A549 (cell line): Measurements from ENCODE around the gene CCDC18. TPM values are rescaled to one million over a fixed set of nuclear protein-coding genes. Genes with fewer than 3 reads are reported as not detected.
A peak's percentile ranks its signal among the peaks of the same experiment; 100 is the strongest.

Source experiments
- ATAC-seq, 2 experiments: fragments of 200-7000 bp in 1 of 2; fragments of >200 bp in 1 of 2; cut with Nextera tagmentation in 1 of 2; cut with Tn5 transposase in 1 of 2; 3 replicates each; pipeline versions ENCODE4 v1.8.0 to v1.9.1; 2018 to 2020; ENCODE audit warnings: mild to moderate bottlenecking in 1 of 2, moderate library complexity in 1 of 2
- CTCF ChIA-PET: fragments of 300-600 bp; sonication (Branson Sonifier 250); formaldehyde crosslinking; extraction: SDS; loops from one replicate; lab custom pipeline; 2021; ENCODE audit warnings: antibody characterized with exemption, inconsistent platforms; lab: Yijun Ruan, JAX
- POLR2A ChIA-PET: fragments of 350-600 bp; formaldehyde crosslinking; extraction: SDS; loops from one replicate; lab custom pipeline; 2021; ENCODE audit warnings: antibody characterized with exemption, inconsistent platforms; lab: Yijun Ruan, JAX
- DNase-seq, 2 experiments: peaks; one replicate each; pipeline versions ENCODE4 v3.0.0 to v3.0.0-alpha.2; 2011 to 2016; ENCODE audit warnings: low read depth in 1 of 2, low spot score in 1 of 2
- FAIRE-seq: peaks from 2 replicates; lab custom pipeline; 2011; peaks lifted over from hg19 to GRCh38; lab: Jason Lieb, UNC
- H3K27ac ChIP-seq, 2 experiments: fragments of >200 bp; sonication (Bioruptor Twin); formaldehyde crosslinking; 3 replicates each; pipeline ENCODE4 v1.5.1; 2016 to 2017
- H3K4me1 ChIP-seq: fragments of >200 bp; sonication (Bioruptor Twin); formaldehyde crosslinking; 3 replicates; pipeline ENCODE4 v1.6.1; 2016
- H3K4me2 ChIP-seq: fragments of >200 bp; sonication (Bioruptor Twin); formaldehyde crosslinking; 3 replicates; pipeline ENCODE4 v1.6.1; 2016
- H3K4me3 ChIP-seq: fragments of >200 bp; sonication (Bioruptor Twin); formaldehyde crosslinking; 3 replicates; pipeline ENCODE4 v1.5.1; 2016
- H3K9me3 ChIP-seq: fragments of >200 bp; sonication (Bioruptor Twin); formaldehyde crosslinking; 3 replicates; pipeline ENCODE4 v1.6.1; 2016
- BHLHE40 ChIP-seq: IDR thresholded peaks from 2 replicates; pipeline ENCODE4 v1.6.1; 2012; ENCODE audit warnings: low read depth, low read length, inconsistent platforms
- CBX8 ChIP-seq: fragments of 200-600 bp; sonication (generic); IDR thresholded peaks from 2 replicates; pipeline ENCODE4 v1.6.1; 2016
- CHD2 ChIP-seq: fragments of 150-350 bp; IDR thresholded peaks from 2 replicates; pipeline ENCODE4 v1.6.1; 2014; ENCODE audit warnings: low read length; ENCODE audit not compliant: partially characterized antibody
- CHD4 ChIP-seq: fragments of 200-600 bp; sonication (generic); IDR thresholded peaks from 2 replicates; pipeline ENCODE4 v1.6.1; 2016; ENCODE audit warnings: antibody characterized with exemption, mild to moderate bottlenecking, borderline replicate concordance
- E2F6 ChIP-seq: IDR thresholded peaks from 2 replicates; pipeline ENCODE4 v1.6.1; 2012; ENCODE audit warnings: low read depth, borderline replicate concordance
- FOSL2 ChIP-seq, 2 experiments: fragments of 450-650 bp in 1 of 2; fragments of >200 bp in 1 of 2; sonication (Bioruptor Twin) in 1 of 2; formaldehyde crosslinking; IDR thresholded peaks; 2 replicates each; pipeline versions ENCODE4 v1.5.0 to v1.6.1; 2016 to 2020; ENCODE audit warnings: mild to moderate bottlenecking in 1 of 2, moderate library complexity in 1 of 2
- HDAC2 ChIP-seq: fragments of 200-600 bp; sonication (generic); IDR thresholded peaks from 2 replicates; pipeline ENCODE4 v1.6.1; 2016
- JUN ChIP-seq, 2 experiments: fragments of >200 bp; sonication (Bioruptor Twin); formaldehyde crosslinking; IDR thresholded peaks; 2 replicates in 1 of 2; 3 replicates in 1 of 2; pipeline ENCODE4 v1.6.1; 2016 to 2017
- MAFK ChIP-seq: fragments of 450-650 bp; IDR thresholded peaks from 2 replicates; pipeline ENCODE4 v1.6.1; 2014; ENCODE audit not compliant: partially characterized antibody
- MAZ ChIP-seq: fragments of 150-350 bp; IDR thresholded peaks from 2 replicates; pipeline ENCODE4 v1.6.1; 2014; ENCODE audit warnings: antibody characterized with exemption, low read depth, low read length, borderline replicate concordance
- MYC ChIP-seq: IDR thresholded peaks from 2 replicates; pipeline ENCODE4 v1.6.1; 2012; ENCODE audit warnings: mild to moderate bottlenecking, inconsistent platforms, low read length, improper control_type of control experiment, borderline replicate concordance
- NFE2L2 ChIP-seq: fragments of 150-350 bp; conservative IDR thresholded peaks from 2 replicates; pipeline ENCODE4 v1.6.1; 2014; ENCODE audit warnings: low read length
- NPAS2 ChIP-seq: fragments of 250-450 bp; sonication (Bioruptor Pico); IDR thresholded peaks from 2 replicates; pipeline ENCODE4 v1.8.0; 2022; ENCODE audit warnings: mild to moderate bottlenecking, moderate library complexity, borderline replicate concordance
- NR3C1 ChIP-seq: fragments of >200 bp; sonication (Bioruptor Twin); formaldehyde crosslinking; IDR thresholded peaks from 3 replicates; pipeline ENCODE4 v1.6.1; 2017
- PBX3 ChIP-seq: IDR thresholded peaks from 2 replicates; pipeline ENCODE4 v1.6.1; 2012
- RAD21 ChIP-seq, 2 experiments: fragments of >200 bp in 1 of 2; sonication (Bioruptor Twin) in 1 of 2; formaldehyde crosslinking in 1 of 2; IDR thresholded peaks in 1 of 2; conservative IDR thresholded peaks in 1 of 2; 2 replicates in 1 of 2; 3 replicates in 1 of 2; pipeline ENCODE4 v1.6.1; 2012 to 2018; ENCODE audit warnings: inconsistent platforms in 1 of 2
- RARB ChIP-seq: fragments of 250-450 bp; sonication (Bioruptor Pico); IDR thresholded peaks from 2 replicates; pipeline ENCODE4 v1.8.0; 2021; ENCODE audit warnings: mild to moderate bottlenecking, moderate library complexity
- RFX5 ChIP-seq: fragments of 450-650 bp; IDR thresholded peaks from 2 replicates; pipeline ENCODE4 v1.7.1; 2014; ENCODE audit warnings: antibody characterized with exemption, mild to moderate bottlenecking, moderate library complexity
- SMC3 ChIP-seq: fragments of >200 bp; sonication (Bioruptor Twin); formaldehyde crosslinking; IDR thresholded peaks from 3 replicates; pipeline ENCODE4 v1.6.1; 2018; ENCODE audit warnings: inconsistent platforms
- ZC3H11A ChIP-seq: fragments of 450-650 bp; IDR thresholded peaks from 2 replicates; pipeline ENCODE4 v1.6.1; 2014; ENCODE audit warnings: antibody characterized with exemption, mild to moderate bottlenecking
- WGBS: methylation state at CpG from one replicate; pipeline ENCODE4 v1.1.6; 2017; ENCODE audit errors: missing lambda C conversion rate; 5-methylcytosine and 5-hydroxymethylcytosine counted together
- polyA plus RNA-seq, 4 experiments: library from polyadenylated mRNA; depleted of rRNA in 3 of 4; stranded (reverse); fragments of >200 nt; fragmentation: RNase III in 1 of 4; extraction: RNeasy Plus Mini Kit Qiagen cat#74134 plus additional on column Dnase treatment in 1 of 4; gene quantifications; 2 replicates in 3 of 4; 3 replicates in 1 of 4; pipeline ENCODE4 v1.2.3, GENCODE V29; 2011 to 2017
- TF ChIP-seq, protein P1 (sequence below): fragments of 450-650 bp; IDR thresholded peaks from 2 replicates; pipeline ENCODE4 v1.6.1; 2014; ENCODE audit warnings: antibody characterized with exemption
- TF ChIP-seq, protein P2 (sequence below): IDR thresholded peaks from 2 replicates; pipeline ENCODE4 v1.6.1; 2012
- TF ChIP-seq, protein P3 (sequence below): fragments of 200-600 bp; sonication (generic); IDR thresholded peaks from 2 replicates; pipeline ENCODE4 v1.6.1; 2016; ENCODE audit warnings: antibody characterized with exemption, mild to moderate bottlenecking, moderate library complexity
- TF ChIP-seq, protein P4 (sequence below): fragments of >200 bp; sonication (Bioruptor Twin); formaldehyde crosslinking; IDR thresholded peaks from 3 replicates; pipeline ENCODE4 v1.5.1; 2016

Gene CCDC18
- polyA plus RNA-seq, 2 of the 4 experiments (the other 2 are of a cell fraction) = 9.8 to 10.0 TPM

DNA sequence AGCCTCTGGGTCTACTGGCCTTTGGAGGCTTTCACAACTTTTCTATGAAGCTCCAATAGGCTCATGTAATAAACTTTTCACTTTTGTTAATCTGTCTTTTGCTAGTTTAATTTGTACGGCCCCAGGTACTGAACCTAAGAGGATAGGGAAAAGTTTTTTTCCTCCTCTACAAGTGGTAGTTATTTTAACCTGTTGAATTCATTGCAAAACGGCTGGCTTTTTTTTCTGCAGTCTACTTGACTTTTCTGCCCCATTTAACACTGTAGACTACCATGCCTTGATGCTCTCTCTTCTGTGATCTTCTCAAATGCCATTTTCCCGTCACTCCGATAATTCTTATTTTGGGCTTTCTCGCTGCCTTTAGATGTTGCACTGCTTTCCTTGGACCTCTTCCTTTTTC is 121.6 kb downstream of the CCDC18 start:
- ATAC-seq = no peak
- H3K9me3 ChIP-seq = no peaks in the 10 kb centered on the region
- CTCF ChIA-PET = interaction anchor here (0.8 to 1.6 kb wide), 3 partner anchors 18 to 546 kb away, joined by 3 to 4 read pairs (median 3); partner anchors contain the start of gene DR1
- FAIRE-seq = no peak
- 76% methylated on average over 5 of the region's 5 CpGs for WGBS
- DNase-seq = no peak
- TF ChIP-seq CHD2 (no peak), PBX3 (no peak), NPAS2 (CRISPR knock-in tag) (no peak), NR3C1 (no peak), NFE2L2 (no peak), CBX8 (no peak), HDAC2 (no peak), MAZ (no peak), FOSL2 (IDR thresholded peaks at IDR 0.05) (no peak), FOSL2 (CRISPR knock-in tag; IDR thresholded peaks at IDR 0.05) (no peak), BHLHE40 (no peak), CHD4 (no peak), MAFK (no peak), ZC3H11A (no peak), JUN (IDR thresholded peaks at IDR 0.05) (no peak)
- TF ChIP-seq, protein P1, sequence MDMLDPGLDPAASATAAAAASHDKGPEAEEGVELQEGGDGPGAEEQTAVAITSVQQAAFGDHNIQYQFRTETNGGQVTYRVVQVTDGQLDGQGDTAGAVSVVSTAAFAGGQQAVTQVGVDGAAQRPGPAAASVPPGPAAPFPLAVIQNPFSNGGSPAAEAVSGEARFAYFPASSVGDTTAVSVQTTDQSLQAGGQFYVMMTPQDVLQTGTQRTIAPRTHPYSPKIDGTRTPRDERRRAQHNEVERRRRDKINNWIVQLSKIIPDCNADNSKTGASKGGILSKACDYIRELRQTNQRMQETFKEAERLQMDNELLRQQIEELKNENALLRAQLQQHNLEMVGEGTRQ = no peak
- TF ChIP-seq, protein P2, sequence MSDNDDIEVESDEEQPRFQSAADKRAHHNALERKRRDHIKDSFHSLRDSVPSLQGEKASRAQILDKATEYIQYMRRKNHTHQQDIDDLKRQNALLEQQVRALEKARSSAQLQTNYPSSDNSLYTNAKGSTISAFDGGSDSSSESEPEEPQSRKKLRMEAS = no peak
- TF ChIP-seq, protein P3, sequence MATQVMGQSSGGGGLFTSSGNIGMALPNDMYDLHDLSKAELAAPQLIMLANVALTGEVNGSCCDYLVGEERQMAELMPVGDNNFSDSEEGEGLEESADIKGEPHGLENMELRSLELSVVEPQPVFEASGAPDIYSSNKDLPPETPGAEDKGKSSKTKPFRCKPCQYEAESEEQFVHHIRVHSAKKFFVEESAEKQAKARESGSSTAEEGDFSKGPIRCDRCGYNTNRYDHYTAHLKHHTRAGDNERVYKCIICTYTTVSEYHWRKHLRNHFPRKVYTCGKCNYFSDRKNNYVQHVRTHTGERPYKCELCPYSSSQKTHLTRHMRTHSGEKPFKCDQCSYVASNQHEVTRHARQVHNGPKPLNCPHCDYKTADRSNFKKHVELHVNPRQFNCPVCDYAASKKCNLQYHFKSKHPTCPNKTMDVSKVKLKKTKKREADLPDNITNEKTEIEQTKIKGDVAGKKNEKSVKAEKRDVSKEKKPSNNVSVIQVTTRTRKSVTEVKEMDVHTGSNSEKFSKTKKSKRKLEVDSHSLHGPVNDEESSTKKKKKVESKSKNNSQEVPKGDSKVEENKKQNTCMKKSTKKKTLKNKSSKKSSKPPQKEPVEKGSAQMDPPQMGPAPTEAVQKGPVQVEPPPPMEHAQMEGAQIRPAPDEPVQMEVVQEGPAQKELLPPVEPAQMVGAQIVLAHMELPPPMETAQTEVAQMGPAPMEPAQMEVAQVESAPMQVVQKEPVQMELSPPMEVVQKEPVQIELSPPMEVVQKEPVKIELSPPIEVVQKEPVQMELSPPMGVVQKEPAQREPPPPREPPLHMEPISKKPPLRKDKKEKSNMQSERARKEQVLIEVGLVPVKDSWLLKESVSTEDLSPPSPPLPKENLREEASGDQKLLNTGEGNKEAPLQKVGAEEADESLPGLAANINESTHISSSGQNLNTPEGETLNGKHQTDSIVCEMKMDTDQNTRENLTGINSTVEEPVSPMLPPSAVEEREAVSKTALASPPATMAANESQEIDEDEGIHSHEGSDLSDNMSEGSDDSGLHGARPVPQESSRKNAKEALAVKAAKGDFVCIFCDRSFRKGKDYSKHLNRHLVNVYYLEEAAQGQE = no peak
- TF ChIP-seq, all 56 proteins: peak for 0
- H3K4me2 ChIP-seq = no peak overlapping the region
- no peak overlapping the region for H3K27ac ChIP-seq
- no peak overlapping the region for H3K4me3 ChIP-seq
- no peaks in the 10 kb centered on the region for H3K4me1 ChIP-seq
- POLR2A ChIA-PET = no interaction called here

- no peak for TF ChIP-seq MYC
- TF ChIP-seq RARB (CRISPR knock-in tag) = no peak
- TF ChIP-seq RAD21 (conservative IDR thresholded peaks at IDR 0.05 in 1 of 2, IDR thresholded peaks at IDR 0.05 in 1 of 2) = peak; percentile 80 to 88
- TF ChIP-seq, protein P4, sequence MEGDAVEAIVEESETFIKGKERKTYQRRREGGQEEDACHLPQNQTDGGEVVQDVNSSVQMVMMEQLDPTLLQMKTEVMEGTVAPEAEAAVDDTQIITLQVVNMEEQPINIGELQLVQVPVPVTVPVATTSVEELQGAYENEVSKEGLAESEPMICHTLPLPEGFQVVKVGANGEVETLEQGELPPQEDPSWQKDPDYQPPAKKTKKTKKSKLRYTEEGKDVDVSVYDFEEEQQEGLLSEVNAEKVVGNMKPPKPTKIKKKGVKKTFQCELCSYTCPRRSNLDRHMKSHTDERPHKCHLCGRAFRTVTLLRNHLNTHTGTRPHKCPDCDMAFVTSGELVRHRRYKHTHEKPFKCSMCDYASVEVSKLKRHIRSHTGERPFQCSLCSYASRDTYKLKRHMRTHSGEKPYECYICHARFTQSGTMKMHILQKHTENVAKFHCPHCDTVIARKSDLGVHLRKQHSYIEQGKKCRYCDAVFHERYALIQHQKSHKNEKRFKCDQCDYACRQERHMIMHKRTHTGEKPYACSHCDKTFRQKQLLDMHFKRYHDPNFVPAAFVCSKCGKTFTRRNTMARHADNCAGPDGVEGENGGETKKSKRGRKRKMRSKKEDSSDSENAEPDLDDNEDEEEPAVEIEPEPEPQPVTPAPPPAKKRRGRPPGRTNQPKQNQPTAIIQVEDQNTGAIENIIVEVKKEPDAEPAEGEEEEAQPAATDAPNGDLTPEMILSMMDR = peak; percentile 82
- TF ChIP-seq SMC3 = peak; percentile 71
- no peak for TF ChIP-seq RFX5
- TF ChIP-seq E2F6 = no peak
- CTCF ChIA-PET = interaction anchor here (0.5 to 2.3 kb wide), 44 partner anchors 8 to 1928 kb away, joined by 3 to 20 read pairs (median 4); partner anchors contain the start of gene DR1
- H3K4me1 ChIP-seq = no peaks in the 10 kb centered on the region
- ATAC-seq (peak in 1 of 2 experiments; percentile 64; a peak in 3 of 6 replicates), FAIRE-seq (peak; percentile 68), DNase-seq (peak; percentile 18 to 58)
- no peak overlapping the region for H3K27ac ChIP-seq
- no peaks in the 10 kb centered on the region for H3K9me3 ChIP-seq
- no peak overlapping the region for H3K4me3 ChIP-seq
- H3K4me2 ChIP-seq = no peak overlapping the region
- WGBS = 33% methylated on average over 2 of the region's 2 CpGs
- POLR2A ChIA-PET = interaction anchor here (0.6 to 1.6 kb wide), 2 partner anchors 41 to 540 kb away, joined by 3 to 10 read pairs; partner anchors contain the start of gene DR1
Observed at GRCh38 chr1:93304716-93305138, 124.2 kb downstream of the CCDC18 start.
